ENCODE results near the gene GALNT9. TPM values are rescaled to one million over a fixed set of nuclear protein-coding genes. Genes with fewer than 3 reads are reported as not detected.
"Not testable (repeated sequence)": the region's sequence is repeated elsewhere in the genome, so short reads cannot be mapped to it uniquely, and the experiment has no call there.

GALNT9 gene
- total RNA-seq (2014; rRNA removed; shearing (Covaris generic); ENCODE audit: low replicate concordance), result 3.3 and 5.5 TPM in 2 replicates

DNA sequence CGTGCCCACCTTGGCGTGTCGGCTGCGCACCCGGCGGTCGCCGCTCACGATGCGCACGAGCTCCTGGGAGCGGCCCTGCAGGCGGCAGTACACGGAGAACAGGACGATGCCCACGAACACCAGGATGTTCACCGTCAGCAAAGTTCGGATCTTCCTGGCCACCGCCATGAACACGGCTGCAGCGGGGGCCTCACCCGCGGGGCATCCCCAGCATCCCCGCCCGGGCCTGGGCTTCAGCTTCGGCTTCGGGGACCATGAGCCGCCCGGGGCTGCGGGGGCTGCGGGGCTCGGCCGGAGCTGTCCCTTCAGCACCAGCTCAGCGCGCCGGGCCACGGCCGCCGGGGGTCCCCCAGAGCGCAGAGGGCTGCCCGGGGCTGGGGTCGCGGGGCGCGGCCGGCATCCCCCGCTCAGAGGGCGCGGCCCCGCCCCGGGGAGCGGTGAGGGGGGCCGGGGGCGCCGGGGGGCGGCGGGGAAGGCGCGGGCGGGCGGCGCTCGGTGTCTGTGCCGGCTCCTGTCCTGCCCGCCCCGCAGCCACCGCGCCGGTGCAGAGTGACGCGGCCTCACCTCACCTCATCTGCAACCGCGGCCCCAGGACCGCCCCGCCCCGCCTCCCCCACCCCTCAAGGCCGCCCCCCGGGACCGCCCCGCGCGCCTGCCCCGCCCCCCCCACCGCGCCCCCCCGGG lies at the start of gene GALNT9:
GALNT9 (minus strand) TSS at position 554 of the 684 bp plus-strand sequence; CDS start at position 168, 386 bp downstream.
- peaks cover 4% of the 10 kb centered on the region for H3K9me3 ChIP-seq
- H3K27me3 ChIP-seq, result peaks cover 42% of the 10 kb centered on the region
- DNase-seq, result peak; percentile 44
- H3K4me3 ChIP-seq, result peak within 1 kb of the TSS; percentile 31
- H3K36me3 ChIP-seq, result no peaks in the 10 kb centered on the region

DNA sequence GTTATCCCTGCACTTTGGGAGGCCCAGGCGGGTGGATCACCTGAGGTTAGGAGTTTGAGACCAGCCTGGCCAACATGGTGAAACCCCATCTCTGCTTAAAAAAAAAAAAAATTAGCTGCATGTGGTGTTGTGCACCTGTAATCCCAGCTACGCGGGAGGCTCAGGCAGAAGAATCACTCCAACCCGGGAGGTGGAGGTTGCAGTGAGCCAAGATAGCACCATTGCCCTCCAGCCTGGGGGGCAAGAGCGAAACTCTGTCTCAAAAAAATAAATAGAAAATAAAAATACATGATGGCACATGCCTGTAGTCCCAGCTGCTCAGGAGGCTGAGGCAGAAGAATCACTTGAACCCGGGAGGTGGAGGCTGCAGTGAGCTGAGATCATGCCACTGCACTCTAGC lies 49.7 kb upstream of the GALNT9 start:
- not testable (repeated sequence) for DNase-seq, H3K36me3 ChIP-seq, H3K9me3 ChIP-seq, H3K4me3 ChIP-seq
- peaks cover 70% of the 10 kb centered on the region for H3K27me3 ChIP-seq

DNA sequence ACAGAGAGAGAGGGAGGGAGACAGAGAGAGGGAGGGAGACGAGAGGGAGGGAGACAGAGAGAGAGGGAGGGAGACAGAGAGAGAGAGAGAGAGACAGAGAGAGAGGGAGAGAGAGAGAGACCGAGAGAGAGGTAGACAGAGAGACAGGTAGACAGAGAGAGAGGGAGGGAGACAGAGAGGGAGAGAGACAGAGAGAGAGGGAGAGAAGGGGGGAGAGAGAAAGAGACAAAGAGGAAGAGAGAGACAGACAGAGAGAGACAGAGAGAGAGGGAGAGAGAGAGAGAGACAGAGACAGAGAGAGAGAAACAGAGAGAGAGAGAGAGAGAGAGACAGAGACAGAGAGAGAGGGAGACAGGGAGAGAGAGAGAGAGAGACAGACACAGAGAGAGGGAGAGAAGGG lies 47.8 kb upstream of the GALNT9 start:
- peaks cover 2% of the 10 kb centered on the region for H3K9me3 ChIP-seq
- H3K4me3 ChIP-seq, result no peak overlapping the region
- H3K36me3 ChIP-seq, result no peaks in the 10 kb centered on the region
- DNase-seq, result no peak
- peaks cover 80% of the 10 kb centered on the region for H3K27me3 ChIP-seq

DNA sequence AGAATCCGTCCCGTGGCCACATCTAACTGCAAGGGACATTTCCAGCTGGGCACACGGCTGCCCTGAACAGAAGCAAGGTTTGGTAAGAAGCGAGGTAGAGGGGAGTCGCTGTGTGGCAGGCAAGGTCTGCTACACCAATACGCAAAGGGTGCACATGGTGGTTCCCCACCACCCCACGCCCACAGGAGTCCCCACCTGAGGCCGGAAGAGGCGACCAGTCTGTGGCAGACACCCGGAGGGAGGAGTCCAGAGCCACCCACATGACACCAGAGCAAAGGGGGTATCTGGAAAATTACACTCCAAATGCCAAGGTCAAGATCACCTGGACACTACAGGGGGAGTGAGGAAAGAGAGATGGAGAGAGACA lies 47.1 kb upstream of the GALNT9 start:
- Histone ChIP-seq H3K9me3 (peaks cover 9% of the 10 kb centered on the region), H3K4me3 (no peak overlapping the region), H3K27me3 (peaks cover 83% of the 10 kb centered on the region), H3K36me3 (no peaks in the 10 kb centered on the region)
- no peak for DNase-seq

DNA sequence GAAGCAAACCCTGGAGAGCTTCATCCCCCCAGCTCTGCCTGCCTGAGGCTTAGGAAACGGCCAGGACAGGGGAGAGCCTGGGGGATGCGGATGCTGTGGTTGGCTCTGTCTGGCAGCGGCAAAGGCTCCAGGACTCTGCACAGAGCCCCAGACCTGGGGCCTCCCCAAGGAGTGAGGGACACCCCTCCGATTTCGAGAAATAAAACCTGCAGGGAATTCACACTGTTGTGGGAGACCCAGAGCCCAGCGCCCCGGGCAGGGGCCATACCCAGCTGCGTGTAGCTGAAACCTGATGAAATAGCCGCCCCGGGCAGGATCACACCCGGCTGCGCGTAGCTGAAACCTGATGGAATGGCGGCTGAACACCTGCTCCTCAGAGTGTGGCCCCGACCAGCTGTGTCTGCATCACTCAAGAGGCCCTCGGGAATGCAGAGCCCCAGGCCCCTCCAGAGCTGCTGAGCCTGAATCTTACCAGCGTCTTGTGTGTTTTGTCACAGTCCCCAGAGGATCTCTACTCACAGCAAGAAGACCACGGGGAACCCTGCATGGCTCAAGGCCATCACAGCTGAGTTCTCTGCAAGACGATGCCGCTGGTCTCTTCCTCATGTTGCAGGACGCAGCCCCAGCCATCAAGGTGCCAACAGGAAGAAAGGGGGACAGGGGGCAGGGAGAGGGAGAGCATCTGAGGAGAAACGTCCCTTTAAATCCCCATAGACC lies 46.5 kb upstream of the GALNT9 start:
- H3K9me3 ChIP-seq, result peaks cover 12% of the 10 kb centered on the region
- peaks cover 83% of the 10 kb centered on the region for H3K27me3 ChIP-seq
- no peaks in the 10 kb centered on the region for H3K36me3 ChIP-seq
- H3K4me3 ChIP-seq, result no peak overlapping the region
- no peak for DNase-seq

DNA sequence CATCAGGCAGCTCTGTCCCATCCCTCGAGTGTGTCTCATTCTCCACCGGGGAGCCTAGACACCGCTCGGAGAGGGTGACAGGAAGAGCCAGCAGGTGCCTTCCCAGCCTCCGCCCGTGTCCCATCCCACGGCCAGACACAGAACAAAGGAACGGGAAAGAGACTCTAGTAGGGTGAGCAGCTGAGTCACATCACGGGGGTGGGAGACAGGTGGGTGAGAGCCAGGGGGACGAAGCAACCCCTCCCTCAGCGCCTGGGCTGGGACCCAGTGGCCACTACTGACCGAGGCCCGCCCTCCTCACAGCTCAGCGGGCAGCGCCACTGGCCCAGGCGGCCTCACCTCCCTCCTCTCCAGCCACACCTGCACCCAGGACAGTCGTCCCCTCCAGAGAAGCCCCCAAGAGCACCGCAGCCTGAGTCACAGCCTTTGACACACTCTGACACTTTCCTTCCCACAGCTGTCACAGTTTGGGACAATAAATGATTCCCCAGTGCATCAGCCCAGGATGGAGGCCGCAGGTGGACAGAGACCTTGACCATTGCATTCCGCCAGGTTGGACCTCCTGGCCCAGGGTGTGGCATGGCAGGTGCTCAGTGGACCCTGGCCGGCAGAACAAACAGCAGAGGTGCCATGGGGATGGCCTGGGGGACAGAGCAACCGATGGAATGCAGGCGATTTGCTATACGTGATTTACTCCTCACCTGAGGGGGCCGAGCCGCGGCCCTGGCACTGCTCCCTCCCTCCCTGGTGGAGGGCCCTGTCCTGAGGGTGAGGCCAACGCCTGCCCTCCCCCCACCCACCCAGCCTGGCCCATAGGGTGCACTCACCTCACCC lies 45.4 kb upstream of the GALNT9 start:
- no peaks in the 10 kb centered on the region for H3K36me3 ChIP-seq

DNA sequence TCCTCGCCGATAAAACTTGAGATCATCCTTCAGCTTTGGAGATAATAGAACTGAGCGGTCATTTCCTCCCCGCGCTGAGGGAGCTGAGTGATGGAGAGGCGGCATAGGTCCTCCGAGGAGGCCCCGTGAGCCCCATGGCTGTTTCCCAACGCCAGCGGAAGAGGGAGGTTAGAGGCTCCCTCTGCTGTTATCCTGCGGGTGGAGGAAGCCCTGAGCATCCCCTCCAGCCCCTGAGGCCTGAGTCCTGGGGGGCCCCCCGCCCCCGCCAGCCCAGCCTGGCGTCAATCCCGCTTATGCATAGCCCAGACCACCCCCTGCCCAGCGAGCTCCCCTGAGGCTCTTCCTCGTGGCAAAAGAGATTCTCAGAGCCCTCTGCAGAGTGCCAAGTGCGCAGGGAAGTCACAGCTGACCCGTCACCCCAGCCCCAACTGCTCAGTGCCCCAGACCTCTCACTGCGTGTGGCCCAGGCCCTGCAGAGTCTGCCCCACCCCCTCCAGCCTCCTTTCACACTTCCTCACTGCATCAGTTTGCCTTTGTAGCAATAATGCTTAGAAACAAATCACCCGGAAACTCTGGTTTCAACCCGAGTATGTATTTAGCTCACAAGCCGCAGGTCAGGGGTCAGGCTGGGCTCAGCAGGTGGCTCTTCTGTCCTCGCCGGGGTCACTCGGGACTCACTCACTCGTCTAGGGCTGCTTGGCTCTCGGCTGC lies 44.7 kb upstream of the GALNT9 start:
- DNase-seq, result peak; percentile 33

More for the DNA sequence above, 45.4 kb upstream of the GALNT9 start:
- no peak overlapping the region for H3K4me3 ChIP-seq
- peaks cover 83% of the 10 kb centered on the region for H3K27me3 ChIP-seq
- no peak for DNase-seq
- H3K9me3 ChIP-seq, result peaks cover 14% of the 10 kb centered on the region

DNA sequence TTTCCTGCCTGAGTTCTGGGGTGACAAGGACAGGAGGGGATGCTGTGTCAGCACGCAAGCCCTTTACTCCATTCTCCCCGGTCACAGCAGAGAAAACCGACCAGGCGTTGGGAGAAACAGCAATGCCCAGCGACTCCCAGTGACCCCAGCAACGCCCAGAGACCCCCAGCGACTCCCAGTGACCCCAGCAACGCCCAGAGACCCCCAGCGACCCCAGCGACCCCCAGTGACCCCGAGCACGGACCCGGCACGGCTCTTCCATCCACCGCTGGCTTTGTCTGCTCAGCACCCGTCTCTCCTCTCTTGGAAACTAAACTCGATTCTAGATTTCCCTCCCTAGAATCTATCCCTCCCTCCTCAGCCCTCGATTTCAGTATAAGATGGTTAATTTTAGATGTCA lies 38.5 kb upstream of the GALNT9 start:
- Histone ChIP-seq H3K36me3 (no peaks in the 10 kb centered on the region), H3K4me3 (no peak overlapping the region), H3K9me3 (peaks cover 14% of the 10 kb centered on the region), H3K27me3 (peaks cover 61% of the 10 kb centered on the region)
- DNase-seq, result no peak

More for the DNA sequence above, 44.7 kb upstream of the GALNT9 start:
- H3K4me3 ChIP-seq, result no peak overlapping the region
- H3K9me3 ChIP-seq, result peaks cover 14% of the 10 kb centered on the region
- peaks cover 84% of the 10 kb centered on the region for H3K27me3 ChIP-seq
- H3K36me3 ChIP-seq, result no peaks in the 10 kb centered on the region

DNA sequence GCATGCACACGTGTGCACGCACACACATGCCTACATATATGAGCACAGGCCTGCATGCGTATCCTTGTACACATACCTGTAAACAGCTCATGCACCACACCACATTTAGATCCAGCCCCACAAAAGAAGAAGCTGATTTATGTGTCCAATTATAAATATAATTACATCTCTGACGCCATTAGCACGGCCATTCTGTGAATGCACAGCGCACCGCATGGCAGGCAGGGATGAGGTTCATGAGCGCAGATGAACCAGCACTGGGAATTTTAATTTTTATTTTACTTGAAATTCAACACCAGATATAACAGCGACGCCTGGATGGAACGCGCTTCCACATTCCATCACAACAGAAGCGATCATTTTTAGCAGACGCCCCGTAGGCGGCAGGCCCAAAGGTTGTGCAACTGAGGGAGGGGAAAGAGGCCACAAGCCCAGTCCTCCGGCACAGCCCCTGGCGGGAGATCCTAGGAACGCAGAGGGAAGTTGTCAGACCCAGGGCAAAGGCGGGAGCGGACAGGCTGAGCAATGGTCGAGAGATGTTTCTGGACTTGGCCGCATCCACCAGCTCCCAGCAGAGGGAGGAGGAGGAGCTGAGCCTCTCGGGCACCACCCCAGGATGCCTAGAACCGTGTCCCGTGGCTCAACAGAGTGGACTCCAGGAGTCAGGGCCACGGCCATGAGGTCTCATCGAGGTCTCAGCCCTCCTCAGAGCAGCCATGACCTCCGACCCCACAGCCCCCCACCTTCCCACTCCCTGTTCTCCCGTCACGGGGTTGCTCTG lies 37.9 kb upstream of the GALNT9 start:
- Histone ChIP-seq H3K4me3 (no peak overlapping the region), H3K9me3 (peaks cover 13% of the 10 kb centered on the region), H3K27me3 (peaks cover 58% of the 10 kb centered on the region), H3K36me3 (no peaks in the 10 kb centered on the region)
- DNase-seq, result peak; percentile 73

DNA sequence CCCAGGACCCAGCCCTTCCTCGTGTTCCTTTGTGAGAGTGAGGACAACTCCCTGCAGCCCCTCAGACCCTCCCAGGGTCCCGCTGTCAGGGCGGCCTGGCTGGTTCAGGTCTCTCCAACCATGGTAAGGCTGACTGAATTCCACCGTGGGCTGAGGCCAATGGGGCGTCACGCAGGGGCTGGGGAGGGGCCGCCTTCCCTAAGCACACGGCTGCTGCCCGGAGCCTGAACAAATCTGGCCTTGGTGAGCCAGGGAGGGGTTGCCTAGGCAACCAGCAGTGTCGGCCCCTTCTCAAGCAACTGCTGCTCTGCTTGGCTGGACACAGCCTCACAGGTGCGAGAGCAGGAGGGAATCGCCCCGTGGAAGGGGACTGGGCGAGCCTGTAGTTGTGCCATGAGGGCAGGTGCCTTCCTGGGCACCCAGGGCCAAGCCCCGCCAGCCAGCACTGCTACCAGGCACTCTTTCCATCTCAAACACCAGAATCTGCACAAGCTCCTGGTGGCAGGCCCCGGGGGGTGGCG lies 37.0 kb upstream of the GALNT9 start:
- H3K27me3 ChIP-seq, result peaks cover 51% of the 10 kb centered on the region
- H3K4me3 ChIP-seq, result no peak overlapping the region
- H3K9me3 ChIP-seq, result peaks cover 4% of the 10 kb centered on the region
- DNase-seq, result no peak
- no peaks in the 10 kb centered on the region for H3K36me3 ChIP-seq

DNA sequence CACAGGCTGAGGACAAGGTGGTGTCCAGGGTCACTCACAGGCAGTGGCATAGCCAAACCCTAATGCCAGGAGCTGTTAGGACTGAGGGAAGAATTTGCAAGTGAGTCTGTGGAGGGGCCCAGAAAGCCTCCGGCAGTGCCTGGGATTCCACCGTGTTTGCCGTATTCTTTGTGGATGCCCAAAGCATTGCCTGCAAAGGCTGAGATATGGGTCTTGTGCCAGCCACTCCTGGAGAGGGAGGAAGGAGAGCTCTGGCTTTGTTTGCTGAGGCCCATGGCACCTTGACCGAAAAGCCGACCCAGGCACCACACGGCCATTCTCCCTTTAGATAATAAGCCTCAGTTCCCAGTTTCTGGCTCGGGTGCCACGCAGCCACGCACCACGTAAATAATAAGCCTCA lies 35.8 kb upstream of the GALNT9 start:
- no peaks in the 10 kb centered on the region; the same call in 1 of the 2 replicates for H3K9me3 ChIP-seq
- no peaks in the 10 kb centered on the region for H3K36me3 ChIP-seq
- no peak for DNase-seq
- H3K4me3 ChIP-seq, result no peak overlapping the region
- H3K27me3 ChIP-seq, result peaks cover 39% of the 10 kb centered on the region

DNA sequence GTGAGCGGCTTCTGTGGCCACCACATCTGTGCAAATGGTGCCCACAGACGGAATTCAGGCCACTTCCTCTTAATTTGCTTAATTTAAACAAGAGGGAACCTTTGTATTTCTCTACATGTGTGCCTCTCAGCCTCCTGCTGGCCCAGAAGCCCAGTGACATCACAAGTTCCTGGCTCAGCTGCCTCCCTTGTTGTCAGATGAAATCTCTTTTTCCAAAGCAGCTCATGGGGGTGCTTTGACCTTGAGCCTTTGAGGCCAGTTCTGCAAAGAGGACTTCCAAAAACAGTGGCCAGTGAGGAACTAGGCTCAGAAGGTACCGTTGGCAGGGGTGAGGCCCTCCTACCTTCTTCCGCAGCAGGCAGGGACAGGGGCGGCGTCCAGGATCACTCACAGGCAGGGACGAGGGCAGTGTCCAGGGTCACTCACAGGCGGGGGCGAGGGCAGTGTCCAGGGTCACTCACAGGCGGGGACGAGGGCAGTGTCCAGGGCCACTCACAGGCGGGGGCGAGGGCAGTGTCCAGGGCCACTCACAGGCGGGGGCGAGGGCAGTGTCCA lies 35.0 kb upstream of the GALNT9 start:
- Histone ChIP-seq H3K9me3 (peaks cover 3% of the 10 kb centered on the region), H3K4me3 (no peak overlapping the region), H3K27me3 (peaks cover 31% of the 10 kb centered on the region), H3K36me3 (no peaks in the 10 kb centered on the region)
- no peak for DNase-seq

DNA sequence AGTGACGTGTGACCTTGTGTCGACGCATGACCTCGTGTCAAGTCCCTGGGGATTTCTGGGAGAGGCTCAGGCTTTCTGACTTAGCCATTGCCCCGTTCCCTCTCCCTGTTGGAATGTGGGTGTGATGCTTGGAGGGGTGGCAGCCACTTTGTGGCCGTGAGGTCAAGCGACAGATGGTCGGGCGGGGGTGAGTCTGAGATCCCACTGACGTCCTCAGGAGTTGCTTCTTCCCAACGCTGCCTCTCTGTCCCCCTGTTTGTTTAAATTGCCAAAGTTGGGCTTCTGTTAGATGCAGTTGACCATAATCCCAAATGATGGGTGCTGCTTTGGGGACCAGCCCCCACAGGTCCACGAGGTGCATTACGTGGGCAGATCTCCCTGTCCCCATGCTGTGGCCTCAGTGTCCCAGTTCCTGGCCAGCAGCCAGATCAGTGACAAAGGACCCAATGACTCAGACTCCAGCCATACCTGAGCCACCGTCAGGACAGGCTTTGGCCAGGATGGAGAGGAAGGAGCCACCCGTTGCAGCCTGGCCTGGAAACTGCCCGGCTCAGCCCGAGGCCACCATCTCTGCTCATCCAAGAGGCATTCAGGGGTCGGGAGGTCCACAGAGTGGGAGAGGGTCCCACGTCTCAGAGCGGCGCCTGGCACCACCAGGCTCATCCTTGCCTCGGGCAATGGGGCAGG lies 34.4 kb upstream of the GALNT9 start:
- no peak for DNase-seq
- Histone ChIP-seq H3K36me3 (no peaks in the 10 kb centered on the region), H3K27me3 (peaks cover 25% of the 10 kb centered on the region), H3K9me3 (peaks cover 3% of the 10 kb centered on the region), H3K4me3 (no peak overlapping the region)

DNA sequence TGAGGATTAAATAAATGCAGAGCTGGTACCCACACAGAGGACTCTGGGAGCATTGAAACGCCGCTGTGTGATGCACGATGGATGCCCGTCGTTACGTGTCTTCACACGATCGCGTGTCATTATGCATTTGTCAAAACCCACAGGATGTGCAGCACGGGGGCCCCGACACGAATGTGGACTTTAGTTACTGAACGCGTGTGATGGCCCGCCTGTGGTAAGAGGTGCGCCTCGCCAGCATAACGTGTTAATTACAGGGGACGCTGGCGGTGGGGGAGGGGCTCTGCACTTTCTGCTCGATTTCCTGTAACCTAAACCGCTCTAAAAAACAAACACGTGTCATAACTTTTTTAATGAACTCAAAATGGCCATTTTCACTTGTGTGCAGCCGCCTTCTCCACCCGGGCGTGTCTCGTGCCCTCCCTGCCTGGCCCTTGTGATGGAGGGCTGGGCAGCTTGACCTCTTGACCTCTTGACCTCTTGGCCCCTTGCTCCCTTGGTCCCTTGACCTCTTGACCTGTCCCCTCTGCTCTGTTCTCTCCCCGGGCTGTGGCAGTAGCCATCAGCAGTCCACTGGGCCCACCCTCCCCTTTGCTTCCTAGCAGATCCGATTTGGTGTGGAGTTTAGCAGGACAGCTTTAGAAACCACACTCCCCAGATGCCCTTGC lies 33.7 kb upstream of the GALNT9 start:
- Histone ChIP-seq H3K9me3 (peaks cover 3% of the 10 kb centered on the region), H3K4me3 (no peak overlapping the region), H3K27me3 (peaks cover 18% of the 10 kb centered on the region), H3K36me3 (no peaks in the 10 kb centered on the region)
- DNase-seq, result no peak

All from MG63 (cell line).